GM12892 (cell line): Measurements from ENCODE around the gene RUBCN.

Source experiments
- DNase-seq: peaks from one replicate; pipeline ENCODE4 v3.0.0; 2011; ENCODE audit not compliant: insufficient read length
- FAIRE-seq: peaks from 2 replicates; lab custom pipeline; 2011; peaks lifted over from hg19 to GRCh38; lab: Jason Lieb, UNC
- POLR2A ChIP-seq: IDR thresholded peaks from 2 replicates; pipeline ENCODE4 v1.6.1; 2011; ENCODE audit warnings: low read depth, low read length, control low read depth
- POLR2AphosphoS5 ChIP-seq: IDR thresholded peaks from 2 replicates; pipeline ENCODE4 v1.6.1; 2011; ENCODE audit warnings: low read depth, low read length, control low read depth
- TAF1 ChIP-seq: IDR thresholded peaks from 2 replicates; pipeline ENCODE4 v1.6.1; 2011; ENCODE audit warnings: low read depth, mild to moderate bottlenecking, control low read depth, low read length, borderline replicate concordance

RUBCN gene

GRCh38 chr3:197700095-197700494 is 36.6 kb downstream of the RUBCN start:
- no peak for DNase-seq
- no peak for FAIRE-seq
- TF ChIP-seq POLR2A (no peak), POLR2AphosphoS5 (no peak), TAF1 (no peak)

GRCh38 chr3:197697355-197697754 is 39.3 kb downstream of the RUBCN start:
- FAIRE-seq = no peak
- no peak for DNase-seq
- TF ChIP-seq POLR2A (no peak), POLR2AphosphoS5 (no peak), TAF1 (no peak)

GRCh38 chr3:197694251-197694650 is 42.5 kb downstream of the RUBCN start:
- DNase-seq (no peak), FAIRE-seq (no peak)
- TF ChIP-seq POLR2AphosphoS5 (no peak), TAF1 (no peak), POLR2A (no peak)

GRCh38 chr3:197692641-197693040 is 44.1 kb downstream of the RUBCN start:
- no peak for FAIRE-seq
- DNase-seq = no peak
- TF ChIP-seq POLR2AphosphoS5 = no peak
- no peak for TF ChIP-seq TAF1
- TF ChIP-seq POLR2A = no peak

GRCh38 chr3:197690754-197691153 is 46.0 kb downstream of the RUBCN start:
- no peak for FAIRE-seq
- TF ChIP-seq POLR2A (no peak), POLR2AphosphoS5 (no peak), TAF1 (no peak)
- DNase-seq = no peak

- FAIRE-seq = no peak
Measured at GRCh38 chr3:197687570-197687969, 49.1 kb downstream of the RUBCN start.

GRCh38 chr3:197686899-197687298 is 49.8 kb downstream of the RUBCN start:
- TF ChIP-seq POLR2A (no peak), TAF1 (no peak), POLR2AphosphoS5 (no peak)
- no peak for DNase-seq

More at GRCh38 chr3:197687570-197687969, 49.1 kb downstream of the RUBCN start:
- DNase-seq = no peak
- TF ChIP-seq POLR2A (no peak), POLR2AphosphoS5 (no peak), TAF1 (no peak)

GRCh38 chr3:197685546-197685945 is 51.2 kb downstream of the RUBCN start:
- FAIRE-seq = no peak
- TF ChIP-seq POLR2AphosphoS5 (no peak), TAF1 (no peak), POLR2A (no peak)
- DNase-seq = no peak

More at GRCh38 chr3:197686899-197687298, 49.8 kb downstream of the RUBCN start:
- no peak for FAIRE-seq

GRCh38 chr3:197683191-197683590 is 53.5 kb downstream of the RUBCN start:
- DNase-seq = no peak
- no peak for FAIRE-seq
- TF ChIP-seq TAF1 (no peak), POLR2A (no peak), POLR2AphosphoS5 (no peak)

GRCh38 chr3:197682713-197683112 is 54.0 kb downstream of the RUBCN start:
- DNase-seq (no peak), FAIRE-seq (no peak)
- TF ChIP-seq POLR2AphosphoS5 = no peak
- no peak for TF ChIP-seq TAF1
- no peak for TF ChIP-seq POLR2A

GRCh38 chr3:197680955-197681521 is 55.7 kb downstream of the RUBCN start:
- FAIRE-seq (no peak), DNase-seq (no peak)
- TF ChIP-seq POLR2AphosphoS5 (no peak), POLR2A (no peak), TAF1 (no peak)

GRCh38 chr3:197675951-197676350 is 60.8 kb downstream of the RUBCN start:
- FAIRE-seq = no peak
- DNase-seq = no peak
- TF ChIP-seq POLR2A (no peak), TAF1 (no peak), POLR2AphosphoS5 (no peak)

- TF ChIP-seq POLR2A (no peak), TAF1 (no peak), POLR2AphosphoS5 (no peak)
- FAIRE-seq (no peak), DNase-seq (no peak)
Measured at GRCh38 chr3:197675563-197675860, 61.2 kb downstream of the RUBCN start.
